OCI-LY7 (cell line): ENCODE results near the gene IGFBP2. TPM values are rescaled to one million over a fixed set of nuclear protein-coding genes. Genes with fewer than 3 reads are reported as not detected.

Experiments used
- BruUV-seq: library from RNA; stranded (reverse); fragments of 400-500 nt; replicated peaks from 2 replicates; lab custom pipeline; 2021; lab: Mats Ljungman, UMichigan
- CTCF ChIA-PET: fragments of 300-600 bp; sonication (Branson Sonifier 250); formaldehyde crosslinking; loops from one replicate; lab custom pipeline; 2022; ENCODE audit warnings: antibody characterized with exemption; ENCODE audit not compliant: unreplicated experiment; lab: Charles Lee
- POLR2A ChIA-PET: fragments of 300-600 bp; sonication (Branson Sonifier 250); formaldehyde crosslinking; loops from one replicate; lab custom pipeline; 2022; ENCODE audit warnings: antibody characterized with exemption; lab: Charles Lee
- DNase-seq: peaks from one replicate; pipeline ENCODE4 v3.0.0-alpha.2; 2015; ENCODE audit warnings: low spot score
- H2AFZ ChIP-seq: fragments of 200-600 bp; sonication (generic), shearing (Covaris generic); 2 replicates; pipeline ENCODE4 v1.6.1; 2014; ENCODE audit warnings: mild to moderate bottlenecking, antibody characterized with exemption, low read length, moderate library complexity
- H3K27ac ChIP-seq: fragments of 200-600 bp; sonication (generic); 2 replicates; pipeline ENCODE4 v1.5.1; 2014; ENCODE audit warnings: mixed run types, low read depth, mild to moderate bottlenecking, moderate library complexity, low read length, inconsistent platforms; ENCODE audit not compliant: poor library complexity, severe bottlenecking
- H3K36me3 ChIP-seq: fragments of 200-600 bp; sonication (generic); 2 replicates; pipeline ENCODE4 v1.6.1; 2014; ENCODE audit warnings: mild to moderate bottlenecking, antibody characterized with exemption, low read length, moderate library complexity, mixed read lengths; ENCODE audit not compliant: insufficient read depth
- H3K4me1 ChIP-seq: fragments of 200-600 bp; sonication (generic); 2 replicates; pipeline ENCODE4 v1.5.1; 2014; ENCODE audit warnings: mild to moderate bottlenecking, low read length; ENCODE audit not compliant: insufficient read depth, poor library complexity, severe bottlenecking
- H3K4me2 ChIP-seq: fragments of 200-600 bp; sonication (generic); 2 replicates; pipeline ENCODE4 v1.6.1; 2014; ENCODE audit warnings: mild to moderate bottlenecking, low read length
- H3K4me3 ChIP-seq: fragments of 200-600 bp; sonication (generic); 2 replicates; pipeline ENCODE4 v1.5.1; 2014; ENCODE audit warnings: mild to moderate bottlenecking, low read depth, low read length; ENCODE audit not compliant: poor library complexity, severe bottlenecking
- H3K79me2 ChIP-seq: fragments of 200-600 bp; sonication (generic); 2 replicates; pipeline ENCODE4 v1.6.1; 2016; ENCODE audit warnings: low read depth, mild to moderate bottlenecking, low read length, moderate library complexity, mixed read lengths; ENCODE audit not compliant: insufficient read depth
- H3K9me2 ChIP-seq: fragments of 200-600 bp; sonication (generic); 2 replicates; pipeline ENCODE4 v1.6.1; 2016; ENCODE audit warnings: mild to moderate bottlenecking, low read length, mixed read lengths; ENCODE audit not compliant: insufficient read depth
- H3K9me3 ChIP-seq: fragments of 200-600 bp; sonication (generic); 2 replicates; pipeline ENCODE4 v1.6.1; 2014; ENCODE audit warnings: mild to moderate bottlenecking, mixed run types, low read length, mixed read lengths
- H4K20me1 ChIP-seq: fragments of 200-600 bp; sonication (generic); 2 replicates; pipeline ENCODE4 v1.6.1; 2014; ENCODE audit warnings: mild to moderate bottlenecking, antibody characterized with exemption, low read length, moderate library complexity, mixed read lengths; ENCODE audit not compliant: insufficient read depth
- CTCF ChIP-seq: fragments of 200-600 bp; sonication (generic); conservative IDR thresholded peaks from 2 replicates; pipeline ENCODE4 v1.5.1; 2014; ENCODE audit warnings: mild to moderate bottlenecking, antibody characterized with exemption, low read length, moderate library complexity, mixed read lengths
- EZH2phosphoT487 ChIP-seq: fragments of 200-600 bp; sonication (generic); IDR thresholded peaks from 2 replicates; pipeline ENCODE4 v1.6.1; 2018; ENCODE audit warnings: low read depth, borderline replicate concordance, mild to moderate bottlenecking, mixed run types, antibody characterized with exemption, low read length, moderate library complexity, mixed read lengths
- intact Hi-C: fragments of 100-400 bp; cut with micrococcal nuclease; formaldehyde crosslinking; loops from one replicate; pipeline ENCODE4 v1.10.0; 2022; ENCODE audit not compliant: unreplicated experiment
- total RNA-seq, 2 experiments: library from RNA; depleted of rRNA in 1 of 2; stranded (reverse); fragments of >200 nt in 1 of 2; shearing (Covaris generic) in 1 of 2; gene quantifications; 2 replicates each; pipeline ENCODE4 v1.2.3, GENCODE V29; 2014 to 2022

The IGFBP2 gene
- total RNA-seq, 2 experiments from 2014 or later: 0.66 TPM; not detected in 1

GRCh38 chr2:216676630-216677029 is 43.4 kb downstream of the IGFBP2 start:
- H3K4me3 ChIP-seq: no peak overlapping the region
- H3K4me1 ChIP-seq: no peaks in the 10 kb centered on the region
- no peaks in the 10 kb centered on the region for H3K79me2 ChIP-seq
- no peak overlapping the region for H3K4me2 ChIP-seq
- DNase-seq: no peak
- BruUV-seq: no TSS peak
- intact Hi-C loops: no loop called here
- no peaks in the 10 kb centered on the region for H3K9me2 ChIP-seq
- ChIA-PET CTCF (no interaction called here), POLR2A (no interaction called here)
- H4K20me1 ChIP-seq: no peaks in the 10 kb centered on the region
- H3K36me3 ChIP-seq: no peaks in the 10 kb centered on the region
- H3K27ac ChIP-seq: no peak overlapping the region
- H2AFZ ChIP-seq: no peak overlapping the region
- H3K9me3 ChIP-seq: no peaks in the 10 kb centered on the region
- TF ChIP-seq EZH2phosphoT487: no peak
- TF ChIP-seq CTCF: no peak

DNA sequence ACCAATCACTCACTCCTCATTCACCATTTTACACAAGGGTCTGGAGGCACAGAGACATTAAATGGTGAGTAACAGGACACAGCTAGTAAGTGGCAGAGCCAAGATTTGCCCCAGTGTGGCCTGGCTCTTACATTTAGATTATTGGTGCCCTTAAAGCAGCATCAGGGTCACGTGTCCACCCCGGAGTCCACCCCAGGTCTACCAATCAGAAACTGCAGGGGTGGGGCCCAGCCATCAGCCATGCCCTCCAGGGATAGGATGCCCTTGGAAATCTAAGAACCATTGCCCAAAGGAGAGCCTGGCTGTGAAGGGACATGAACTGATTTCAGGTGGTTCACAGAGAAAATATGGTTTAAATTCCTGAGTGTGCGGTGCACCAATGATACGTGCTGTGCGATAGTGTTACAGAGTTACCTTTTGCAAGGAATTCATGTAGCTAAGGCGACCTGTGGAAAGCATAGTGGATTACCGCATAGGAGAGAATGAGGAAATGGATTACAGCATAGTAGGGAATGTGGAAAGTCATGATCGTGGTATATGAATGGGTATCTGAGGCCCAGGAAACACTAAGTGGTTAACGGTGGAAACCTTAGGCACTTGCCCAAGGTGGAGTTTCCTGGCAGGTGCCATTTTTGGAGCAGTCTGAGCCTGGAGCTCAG is 44.3 kb downstream of the IGFBP2 start:
- DNase-seq: no peak
- intact Hi-C loops: no loop called here

More for the DNA sequence above, 44.3 kb downstream of the IGFBP2 start:
- CTCF ChIA-PET: no interaction called here
- no peaks in the 10 kb centered on the region for H4K20me1 ChIP-seq
- BruUV-seq: no TSS peak
- no peaks in the 10 kb centered on the region for H3K79me2 ChIP-seq
- H3K9me2 ChIP-seq: no peaks in the 10 kb centered on the region
- POLR2A ChIA-PET: no interaction called here
- no peak overlapping the region for H2AFZ ChIP-seq
- H3K27ac ChIP-seq: no peak overlapping the region
- H3K9me3 ChIP-seq: no peaks in the 10 kb centered on the region
- H3K4me3 ChIP-seq: no peak overlapping the region
- H3K4me1 ChIP-seq: no peaks in the 10 kb centered on the region
- H3K4me2 ChIP-seq: no peak overlapping the region
- H3K36me3 ChIP-seq: no peaks in the 10 kb centered on the region
- TF ChIP-seq EZH2phosphoT487: no peak
- TF ChIP-seq CTCF: no peak
